Sigmoid colon (tissue), 7 donors: ENCODE results near the gene ABI1. TPM values are rescaled to one million over a fixed set of nuclear protein-coding genes. Genes with fewer than 3 reads are reported as not detected.
"Not testable (repeated sequence)": the region's sequence is repeated elsewhere in the genome, so short reads cannot be mapped to it uniquely, and the experiment has no call there.

Experiments used
- DNase-seq: peaks from one replicate; pipeline ENCODE4 v3.0.0-alpha.2; 2019
- H3K27ac ChIP-seq, 4 donors: fragments of 200-600 bp; sonication (generic); one replicate each; pipeline ENCODE4 v1.5.1; 2016 to 2019; ENCODE audit warnings: mild to moderate bottlenecking in 1 of 4
- H3K27me3 ChIP-seq, 3 donors: fragments of 200-600 bp; sonication (generic); one replicate each; pipeline ENCODE4 v1.5.1; 2019; ENCODE audit warnings: mild to moderate bottlenecking in 1 of 3
- H3K36me3 ChIP-seq, 4 donors: fragments of 200-600 bp; sonication (generic); one replicate each; pipeline ENCODE4 v1.5.1; 2016 to 2019
- H3K4me1 ChIP-seq, 4 donors: fragments of 200-600 bp; sonication (generic); one replicate each; pipeline ENCODE4 v1.5.1; 2017 to 2019
- H3K4me3 ChIP-seq, 4 donors: fragments of 200-600 bp; sonication (generic); one replicate each; pipeline ENCODE4 v1.5.1; 2017 to 2019; ENCODE audit warnings: mild to moderate bottlenecking in 2 of 4, moderate library complexity in 1 of 4
- H3K9me3 ChIP-seq, 4 donors: fragments of 200-600 bp in 3 of 4; sonication (generic) in 3 of 4; one replicate each; pipeline versions ENCODE4 v1.5.1 to v1.6.1; 2013 to 2019
- CTCF ChIP-seq, 4 experiments: fragments of 450-650 bp in 3 of 4; fragments of 200-600 bp in 1 of 4; IDR thresholded peaks; one replicate each; pipeline ENCODE4 v1.5.1; 2016 to 2019; ENCODE audit warnings: antibody characterized with exemption in 4 of 4, mild to moderate bottlenecking in 3 of 4, moderate library complexity in 2 of 4
- EP300 ChIP-seq, 4 donors: sonication (generic); formaldehyde crosslinking; IDR thresholded peaks; one replicate each; pipeline ENCODE4 v1.6.1; 2017; ENCODE audit warnings: antibody characterized with exemption in 4 of 4
- POLR2A ChIP-seq, 2 donors: fragments of 450-650 bp; IDR thresholded peaks; one replicate each; pipeline ENCODE4 v1.6.1; 2016; ENCODE audit warnings: antibody characterized with exemption in 2 of 2, mild to moderate bottlenecking in 2 of 2, moderate library complexity in 2 of 2
- POLR2AphosphoS5 ChIP-seq, 4 donors: sonication (generic); formaldehyde crosslinking; IDR thresholded peaks; one replicate each; pipeline ENCODE4 v1.6.1; 2017; ENCODE audit warnings: antibody characterized with exemption in 4 of 4
- WGBS, 2 donors: extraction: QIAGEN DNeasy Blood & Tissue Kit; methylation state at CpG; one replicate each; pipeline ENCODE4 v1.1.7; 2013; 5-methylcytosine and 5-hydroxymethylcytosine counted together
- intact Hi-C: fragments of 100-400 bp; cut with DNase I; formaldehyde crosslinking; loops from one replicate; pipeline ENCODE4 v1.15.1; 2023
- polyA plus RNA-seq, 3 donors: library from polyadenylated mRNA; stranded (reverse); fragments of 200-250 nt; gene quantifications; one replicate each; pipeline ENCODE4 v1.2.3, GENCODE V29; 2013
- total RNA-seq, 4 donors: library from RNA; depleted of rRNA; stranded (reverse); fragments of >200 nt; gene quantifications; one replicate each; pipeline ENCODE4 v1.1.0, GENCODE V29; 2016
- donor health status: healthy with polysubstance abuse.
- donor health status: Bipolar disorder and iron deficiency.
- donor health status: healthy.

Gene ABI1
- total RNA-seq = 10 to 100 TPM; 37.3 to 47.8 (median 42.7) TPM
- polyA plus RNA-seq = 10 to 100 TPM; 30.4 to 49.0 (median 45.6) TPM

GRCh38 chr10:26860443-26861204, at the start of gene ABI1:
Gene ABI1, minus strand, starts transcription at chr10:26860958. Its CDS starts 95 bp downstream, at chr10:26860863.
- Histone ChIP-seq H3K27ac (peak within 1 kb of the TSS; percentile 91 to 98 (median 94)), H3K27me3 (no peaks in the 10 kb centered on the region), H3K36me3 (no peaks in the 10 kb centered on the region), H3K4me3 (peak within 1 kb of the TSS; percentile 71 to 96 (median 79)), H3K4me1 (peaks cover 0 to 36% (median 31%) of the 10 kb centered on the region in 4 donors), H3K9me3 (no peaks in the 10 kb centered on the region)
- TF ChIP-seq POLR2A (IDR thresholded peaks at IDR 0.05) (peak; percentile 98), CTCF (IDR thresholded peaks at IDR 0.05) (no peak), POLR2AphosphoS5 (IDR thresholded peaks at IDR 0.05) (peak; percentile 96 to 99 (median 98))
- peak; percentile 99 for DNase-seq
- WGBS, 2 donors = 0 to 1% methylated on average over 59 of the region's 59 CpGs
- intact Hi-C loops = loop anchor here (1.0 to 5.0 kb wide), 2 partner anchors 22 to 133 kb away; no protein-coding TSS in a partner anchor

DNA sequence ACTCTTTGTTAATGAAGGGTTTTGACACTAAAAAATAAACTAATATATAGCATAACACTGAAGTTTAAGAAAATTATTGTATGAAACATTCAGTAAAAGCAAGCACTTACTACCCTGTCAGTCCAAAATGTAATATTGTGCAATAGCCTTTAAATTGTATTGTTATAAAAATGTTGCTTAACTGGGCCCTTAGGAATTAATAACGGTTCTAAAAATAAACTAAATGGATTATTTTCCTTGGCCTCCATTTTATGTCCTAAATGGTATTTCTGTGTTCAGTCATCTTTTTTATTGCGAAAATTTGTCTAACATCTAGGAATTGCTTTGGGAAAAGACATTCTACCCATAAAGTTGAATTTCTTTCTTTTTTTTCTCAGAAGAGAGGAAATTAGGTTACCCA, 49.0 kb upstream of the ABI1 start:
- no peak for DNase-seq
- intact Hi-C loops = no loop called here
- no peak for TF ChIP-seq EP300 (IDR thresholded peaks at IDR 0.05)
- no peak for TF ChIP-seq POLR2AphosphoS5 (IDR thresholded peaks at IDR 0.05)
- TF ChIP-seq POLR2A (IDR thresholded peaks at IDR 0.05) = no peak
- no peak for TF ChIP-seq CTCF (IDR thresholded peaks at IDR 0.05)

DNA sequence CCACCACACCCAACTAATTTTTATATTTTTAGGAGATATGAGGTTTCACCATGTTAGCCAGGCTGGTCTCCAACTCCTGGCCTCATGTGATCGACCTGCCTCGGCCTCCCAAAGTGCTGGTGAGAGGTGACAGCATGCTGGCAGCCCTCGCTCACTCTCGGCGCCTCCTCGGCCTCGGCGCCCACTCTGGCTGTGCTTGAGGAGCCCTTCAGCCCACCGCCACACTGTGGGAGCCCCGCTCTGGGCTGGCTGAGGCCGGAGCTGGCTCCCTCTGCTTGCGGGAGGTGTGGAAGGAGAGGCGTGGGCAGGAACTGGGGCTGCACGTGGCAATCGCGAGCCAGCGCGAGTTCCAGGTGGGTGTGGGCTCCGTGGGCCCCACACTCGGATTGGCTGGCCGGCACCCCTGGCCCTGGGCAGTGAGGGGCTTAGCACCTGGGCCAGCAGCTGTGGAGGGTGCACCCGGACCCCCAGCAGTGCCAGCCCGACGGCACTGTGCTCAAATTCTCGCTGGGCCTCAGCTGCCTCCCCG, 44.6 kb upstream of the ABI1 start:
- H3K4me3 ChIP-seq, H3K36me3 ChIP-seq, H3K27me3 ChIP-seq, intact Hi-C loops, DNase-seq, H3K9me3 ChIP-seq, H3K27ac ChIP-seq, H3K4me1 ChIP-seq: not testable (repeated sequence)
- WGBS, 2 donors = 90 to 93% methylated on average over 26 of the region's 26 CpGs

More for the DNA sequence above, 49.0 kb upstream of the ABI1 start:
- Histone ChIP-seq H3K4me1 (no peaks in the 10 kb centered on the region), H3K27ac (no peak overlapping the region), H3K9me3 (no peaks in the 10 kb centered on the region), H3K27me3 (no peaks in the 10 kb centered on the region), H3K4me3 (no peak overlapping the region), H3K36me3 (no peaks in the 10 kb centered on the region)
- WGBS, 2 donors = 89 to 92% methylated on average over 2 of the region's 2 CpGs

DNA sequence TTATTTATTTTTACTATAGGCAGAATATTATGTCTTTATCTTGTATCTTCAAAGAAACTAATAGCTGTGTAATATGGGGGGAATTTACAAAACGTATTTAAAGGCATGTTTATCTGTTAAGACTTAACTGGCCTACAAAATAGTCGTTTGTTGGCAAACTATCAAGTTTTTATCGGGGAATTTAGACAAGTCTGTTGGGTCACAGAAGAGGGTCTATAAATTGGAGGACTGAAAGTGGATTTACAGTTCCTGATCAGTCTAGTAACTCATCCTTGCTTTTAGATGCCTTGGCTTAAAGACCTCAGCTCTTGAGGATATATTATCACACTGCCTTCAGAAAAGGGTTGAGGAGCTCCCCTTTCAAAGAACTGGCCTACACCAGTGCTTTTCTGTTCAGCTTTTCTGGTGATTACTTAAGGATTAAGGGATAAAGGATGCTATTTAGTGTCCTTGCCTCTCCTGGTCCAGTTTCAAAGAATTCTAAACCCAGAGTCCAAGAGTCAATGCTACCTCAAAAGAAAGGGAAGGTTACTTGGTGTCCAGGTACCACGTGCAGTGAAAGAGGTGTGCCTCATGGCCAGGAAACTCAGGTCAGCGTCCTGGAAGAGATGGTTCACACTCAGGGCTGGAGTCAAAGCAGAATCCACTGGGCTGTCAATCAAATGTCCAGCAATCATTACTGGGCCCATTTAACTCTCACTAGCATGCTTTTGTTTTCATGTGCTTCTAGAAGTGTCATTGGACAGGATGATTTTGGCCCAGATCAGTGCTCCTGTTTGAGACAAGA, 42.9 kb upstream of the ABI1 start:
- Histone ChIP-seq H3K4me3 (no peak overlapping the region), H3K4me1 (no peaks in the 10 kb centered on the region), H3K27ac (no peak overlapping the region), H3K36me3 (no peaks in the 10 kb centered on the region), H3K27me3 (no peaks in the 10 kb centered on the region), H3K9me3 (no peaks in the 10 kb centered on the region)
- 33 to 58% methylated on average over 5 of the region's 5 CpGs for WGBS, 2 donors
- DNase-seq = no peak
- TF ChIP-seq POLR2AphosphoS5 (IDR thresholded peaks at IDR 0.05) (no peak), POLR2A (IDR thresholded peaks at IDR 0.05) (no peak), CTCF (IDR thresholded peaks at IDR 0.05) (no peak), EP300 (IDR thresholded peaks at IDR 0.05) (no peak)
- intact Hi-C loops = no loop called here

- H3K27me3 ChIP-seq, intact Hi-C loops, H3K4me1 ChIP-seq, H3K27ac ChIP-seq, DNase-seq, H3K36me3 ChIP-seq, H3K4me3 ChIP-seq, H3K9me3 ChIP-seq: not testable (repeated sequence)
- 56 to 75% methylated on average over 10 of the region's 11 CpGs for WGBS, 2 donors
Measured at GRCh38 chr10:26892306-26892923, 31.7 kb upstream of the ABI1 start.
